Renal cortex interstitium (tissue), 11 donors: ENCODE data around the gene VSX1. TPM values are rescaled to one million over a fixed set of nuclear protein-coding genes. Genes with fewer than 3 reads are reported as not detected.

Source experiments
- DNase-seq, 11 donors: peaks; one replicate each; pipeline ENCODE4 v3.0.0-alpha.2; 2013; ENCODE audit warnings: low read depth in 9 of 11, low spot score in 4 of 11; ENCODE audit errors: extremely low read depth in 1 of 11
- polyA plus RNA-seq, 3 donors: library from polyadenylated mRNA; unstranded; fragments of 120-200 nt; gene quantifications; one replicate each; pipeline ENCODE4 v1.2.1, GENCODE V29; 2013; ENCODE audit not compliant: insufficient read length in 3 of 3

Gene VSX1
- polyA plus RNA-seq, 3 donors = not detected

DNA sequence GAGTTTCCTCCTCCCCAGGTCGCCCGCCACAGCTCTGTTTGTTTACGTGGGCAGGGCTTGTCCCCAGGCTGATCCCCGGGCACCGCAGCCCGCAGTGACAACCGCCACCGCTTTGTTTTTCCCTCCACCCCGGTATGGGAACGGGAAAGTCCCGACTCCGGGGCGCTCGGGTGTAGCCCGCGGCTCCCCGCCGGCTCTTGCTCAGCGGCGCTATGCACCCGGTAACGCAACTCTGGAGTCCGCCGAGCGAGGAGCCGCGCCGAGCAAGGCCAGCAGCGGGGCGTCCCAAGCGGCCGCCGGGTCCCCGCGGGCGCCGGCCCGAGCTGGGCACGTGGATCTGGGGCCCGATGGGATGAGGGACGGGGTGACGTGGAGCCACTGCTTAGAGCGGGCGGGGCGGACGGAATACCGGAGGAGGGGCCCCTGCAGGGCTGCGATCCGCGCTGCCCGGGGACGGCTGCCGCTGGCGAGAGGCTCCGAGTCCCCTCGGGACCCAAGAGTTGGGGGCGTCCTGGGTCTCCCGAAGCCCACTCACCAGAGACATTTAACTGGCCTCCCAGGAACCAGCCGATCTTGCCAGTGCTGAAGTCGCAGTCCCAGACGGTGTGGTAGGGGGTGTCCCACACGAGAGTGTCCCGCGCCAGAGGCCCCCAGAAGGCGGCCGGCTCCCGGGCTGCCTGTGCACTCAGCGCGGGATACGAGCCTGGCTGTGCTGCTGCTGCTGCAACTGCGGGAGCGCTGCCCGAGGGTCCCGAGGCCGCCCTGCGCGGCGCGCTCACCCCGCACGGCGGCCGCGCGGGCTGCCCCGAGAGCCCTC is 24.5 kb downstream of the VSX1 start:
- peak in 1 of 11 donors; percentile 26 for DNase-seq

DNA sequence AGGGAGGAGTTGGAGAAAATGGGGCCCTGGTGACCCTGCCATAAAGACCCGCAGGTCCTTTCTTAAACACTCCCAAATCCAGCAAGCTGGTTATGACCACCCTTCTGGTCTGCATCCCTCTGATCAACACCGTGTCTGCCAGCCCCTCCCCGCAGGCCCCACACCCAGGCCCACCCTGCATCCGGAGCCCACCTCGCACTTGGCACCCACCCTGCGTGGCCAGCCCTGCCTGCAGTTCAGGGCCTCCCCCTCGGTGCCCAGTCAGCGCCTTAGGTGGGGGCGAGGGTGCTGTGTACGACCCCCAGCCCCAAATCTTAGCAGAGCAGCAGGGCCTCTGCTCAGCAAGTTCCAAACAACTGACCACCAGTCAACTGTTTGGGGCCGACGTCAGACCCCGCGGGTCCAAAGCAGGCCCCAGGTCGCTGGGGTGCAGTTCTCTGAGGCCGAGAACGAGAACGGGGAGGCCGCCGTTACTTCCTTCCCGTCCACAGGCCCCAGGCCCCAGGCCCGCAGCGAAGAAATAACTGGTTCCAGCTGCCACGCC is 25.2 kb downstream of the VSX1 start:
- no peak for DNase-seq

DNA sequence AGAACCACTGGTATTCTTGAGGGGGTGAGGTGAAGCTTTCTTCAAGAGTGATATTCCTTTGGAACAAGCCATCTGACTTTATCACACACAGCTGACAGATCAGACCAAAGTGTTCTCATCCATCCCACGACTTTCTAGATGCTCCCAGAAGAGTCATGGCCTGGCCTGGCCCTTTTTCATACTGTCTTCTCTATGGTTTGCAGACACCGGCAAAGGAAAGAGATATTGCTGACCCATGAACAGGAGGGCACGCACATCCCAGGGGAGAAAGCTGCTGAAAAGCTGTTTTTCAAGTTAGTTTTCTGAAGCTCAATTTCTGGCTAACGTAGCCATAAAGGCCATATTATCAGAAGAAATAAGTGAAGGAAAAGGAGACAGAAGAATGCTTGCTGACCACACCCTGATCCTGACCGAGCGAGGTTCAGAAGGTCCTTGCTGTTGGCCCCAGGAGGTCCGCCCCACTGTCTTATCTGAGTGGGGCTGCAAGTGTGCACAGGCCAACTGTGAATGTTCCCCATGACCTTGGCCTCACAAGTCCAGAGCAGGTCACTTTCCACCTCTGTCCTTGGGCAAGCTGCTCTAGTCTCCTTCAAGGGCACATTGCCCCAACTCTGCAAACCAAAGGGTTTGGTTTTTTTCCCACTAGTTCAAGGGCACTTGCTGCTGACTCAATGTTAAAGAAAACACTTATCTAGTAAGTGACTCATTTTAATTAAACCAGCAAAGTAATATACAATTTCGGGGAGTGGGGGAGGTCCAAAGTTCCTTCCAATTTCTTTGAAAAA is 26.0 kb downstream of the VSX1 start:
- no peak for DNase-seq

DNA sequence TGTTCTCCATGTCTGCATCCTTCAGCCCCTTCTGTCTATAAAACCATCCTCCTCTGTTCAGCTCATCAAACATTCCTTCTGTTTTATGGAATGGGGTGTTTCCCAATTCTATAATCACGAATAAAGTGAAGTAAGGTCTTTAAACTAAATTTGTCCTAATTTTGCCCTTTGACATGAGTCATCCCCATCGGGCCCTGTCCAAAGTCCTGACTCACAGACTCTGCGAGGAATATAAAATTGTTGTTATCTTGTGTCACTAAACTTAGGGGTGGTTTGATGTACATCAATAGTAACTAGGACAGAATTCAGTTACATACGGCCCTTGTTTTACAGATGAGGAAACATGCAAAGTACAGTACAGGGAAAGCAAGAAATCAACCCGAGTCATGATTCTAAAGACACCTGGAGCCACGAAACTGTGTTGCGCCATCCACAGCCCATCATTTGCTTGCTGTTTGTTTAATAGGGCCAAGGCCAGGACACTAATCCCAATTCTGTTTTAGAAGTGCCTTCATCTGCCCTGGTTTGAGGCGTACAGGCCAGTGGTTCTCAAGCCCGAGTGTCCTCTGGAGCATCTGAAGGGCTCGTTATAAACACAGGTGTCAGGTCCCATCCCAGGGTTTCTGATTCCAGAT is 26.8 kb downstream of the VSX1 start:
- no peak for DNase-seq

DNA sequence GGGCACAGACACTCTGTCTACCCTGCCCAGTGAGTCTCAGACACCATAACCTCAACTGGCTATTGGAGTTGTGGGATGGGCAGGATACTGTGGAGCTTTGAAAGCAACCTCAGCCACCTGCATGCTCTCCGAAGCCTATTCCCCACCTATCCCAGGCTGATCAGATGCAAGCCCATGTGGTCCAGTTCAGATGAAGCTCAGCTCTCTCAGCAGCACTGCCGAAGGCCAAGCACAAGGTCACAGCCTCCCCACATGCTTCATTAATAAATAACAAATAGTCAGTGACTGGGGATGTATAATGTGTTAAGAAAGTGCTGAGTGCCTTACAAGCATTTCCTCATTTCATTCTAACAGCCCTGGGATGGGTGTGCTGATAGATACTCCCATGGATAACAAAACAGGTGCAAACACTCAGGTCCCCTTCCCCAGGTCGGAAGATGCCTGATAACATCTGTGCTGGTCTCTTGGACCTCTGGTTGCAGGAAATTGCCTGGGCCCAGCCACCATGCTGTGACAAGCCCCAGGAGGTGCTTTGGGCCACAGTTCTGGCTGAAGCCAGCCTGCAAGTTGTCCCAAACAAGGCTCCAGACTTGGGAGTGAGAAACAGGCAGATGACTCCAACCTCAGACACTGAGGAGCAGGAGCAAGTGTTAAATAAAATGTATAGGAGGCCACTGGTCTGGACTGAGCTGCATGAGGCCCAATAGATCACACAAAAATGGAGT is 27.7 kb downstream of the VSX1 start:
- DNase-seq = no peak

DNA sequence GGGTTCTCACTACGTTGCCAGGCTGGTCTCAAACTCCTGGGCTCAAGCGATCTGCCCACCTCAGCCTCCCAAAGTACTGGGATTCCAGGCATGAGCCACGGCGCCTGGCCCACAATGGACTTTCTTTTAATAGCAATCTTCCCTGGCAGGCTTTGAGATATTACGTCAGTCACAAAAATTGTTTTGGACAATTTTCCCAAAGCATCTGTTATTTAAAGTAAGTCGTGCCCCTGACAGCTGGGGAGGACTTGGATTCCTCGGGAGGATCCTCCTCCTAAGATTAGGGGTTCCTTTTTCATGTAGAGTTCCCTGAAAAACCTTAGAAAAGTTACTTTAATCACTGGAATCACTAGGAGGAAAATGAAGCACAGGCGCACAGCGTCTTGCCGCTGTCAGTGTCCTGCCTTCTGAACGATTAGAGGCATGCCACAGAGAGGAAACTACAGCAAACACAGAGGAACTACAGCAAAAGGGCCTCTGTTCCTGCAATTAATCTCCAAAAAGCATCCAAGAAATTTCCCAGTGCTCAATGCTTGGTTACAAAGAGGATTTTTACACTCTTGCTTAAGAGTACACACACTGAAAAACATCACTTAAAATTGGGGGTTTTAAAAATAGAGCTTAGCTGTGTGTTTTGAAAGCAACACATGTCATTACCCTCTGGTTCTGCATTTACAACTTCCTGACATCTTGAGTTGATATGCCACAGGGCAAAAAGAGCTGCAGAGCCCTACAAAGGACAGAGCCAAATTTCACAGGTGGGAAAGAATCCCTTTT is 28.5 kb downstream of the VSX1 start:
- DNase-seq = peak in 1 of 11 donors; percentile 32

DNA sequence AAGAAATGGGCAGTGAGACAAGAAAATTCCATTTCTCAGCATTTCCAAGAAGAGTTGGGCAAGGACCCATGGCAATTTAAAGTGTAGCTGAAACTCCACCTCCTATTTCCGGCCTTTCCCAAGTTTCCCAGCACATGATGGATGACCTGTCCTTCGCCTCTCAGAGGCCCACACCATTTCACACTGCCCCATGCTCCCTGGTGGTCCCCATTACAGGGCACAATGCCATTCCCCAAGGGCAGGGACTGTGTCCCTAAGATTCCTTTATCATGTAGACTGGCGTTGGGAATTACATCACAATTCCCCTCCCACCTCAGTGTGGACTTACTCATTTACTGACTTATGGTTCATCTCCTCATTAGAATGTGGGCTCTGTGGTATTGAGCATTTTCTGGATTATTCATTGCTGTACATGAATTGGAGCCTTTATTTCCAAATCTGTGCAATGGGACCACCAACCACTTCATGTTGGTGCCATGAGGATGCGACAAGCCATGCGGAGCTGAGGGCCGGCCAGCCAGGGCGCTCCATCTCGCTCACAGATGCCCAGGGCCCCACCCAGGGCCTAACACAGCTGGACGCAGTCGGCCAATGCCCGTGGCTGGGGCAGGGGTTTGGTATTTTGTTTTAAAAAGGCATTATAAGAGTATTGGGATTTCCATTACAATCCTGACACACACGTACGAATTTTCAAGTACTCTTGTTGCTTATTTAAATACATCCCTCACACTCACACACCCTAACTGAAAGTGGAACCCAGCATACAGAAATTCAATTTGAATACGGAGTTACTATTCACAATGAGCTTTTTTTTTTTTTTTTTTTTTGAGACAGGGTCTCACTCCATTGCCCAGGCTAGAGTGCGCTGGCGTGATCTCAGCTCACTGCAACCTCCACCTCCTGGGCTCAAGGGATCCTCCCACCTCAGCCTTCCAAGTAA is 29.4 kb downstream of the VSX1 start:
- DNase-seq = no peak

DNA sequence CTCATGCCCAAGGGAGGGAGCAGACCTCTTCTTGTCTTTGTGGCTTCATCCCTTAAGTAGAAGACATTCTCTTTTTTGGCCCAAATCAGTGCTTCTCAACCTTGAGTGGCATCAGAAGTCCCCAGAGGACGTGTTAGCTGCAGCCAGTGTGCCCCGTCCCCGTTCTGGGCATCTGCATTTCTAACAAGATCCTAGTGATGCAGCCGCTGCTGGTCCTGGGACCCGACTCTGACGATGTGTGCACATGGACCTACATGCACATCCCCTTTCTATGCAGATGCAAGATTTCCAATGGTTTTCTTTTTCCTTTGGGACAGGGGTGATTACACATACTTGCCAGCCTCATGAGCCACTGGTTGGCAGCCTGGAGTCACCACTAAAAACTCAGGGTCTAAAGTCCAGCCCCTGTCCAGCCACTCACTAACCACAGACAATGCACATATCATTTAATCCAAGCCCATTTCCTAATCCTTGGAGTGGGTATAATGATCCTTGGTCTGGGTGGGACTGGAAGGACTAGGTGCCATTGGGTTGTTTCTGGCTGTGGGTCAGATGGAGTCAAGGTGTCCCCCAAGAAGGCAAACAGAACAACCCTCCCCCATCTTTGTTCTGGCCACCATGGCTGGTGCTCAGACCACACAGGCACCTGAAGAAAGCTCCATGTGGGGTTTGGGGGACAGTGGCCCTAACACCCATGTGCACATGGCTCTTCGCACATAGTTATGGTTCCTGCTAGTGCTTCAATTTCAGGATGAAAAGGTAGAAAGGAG is 30.4 kb downstream of the VSX1 start:
- DNase-seq = no peak

DNA sequence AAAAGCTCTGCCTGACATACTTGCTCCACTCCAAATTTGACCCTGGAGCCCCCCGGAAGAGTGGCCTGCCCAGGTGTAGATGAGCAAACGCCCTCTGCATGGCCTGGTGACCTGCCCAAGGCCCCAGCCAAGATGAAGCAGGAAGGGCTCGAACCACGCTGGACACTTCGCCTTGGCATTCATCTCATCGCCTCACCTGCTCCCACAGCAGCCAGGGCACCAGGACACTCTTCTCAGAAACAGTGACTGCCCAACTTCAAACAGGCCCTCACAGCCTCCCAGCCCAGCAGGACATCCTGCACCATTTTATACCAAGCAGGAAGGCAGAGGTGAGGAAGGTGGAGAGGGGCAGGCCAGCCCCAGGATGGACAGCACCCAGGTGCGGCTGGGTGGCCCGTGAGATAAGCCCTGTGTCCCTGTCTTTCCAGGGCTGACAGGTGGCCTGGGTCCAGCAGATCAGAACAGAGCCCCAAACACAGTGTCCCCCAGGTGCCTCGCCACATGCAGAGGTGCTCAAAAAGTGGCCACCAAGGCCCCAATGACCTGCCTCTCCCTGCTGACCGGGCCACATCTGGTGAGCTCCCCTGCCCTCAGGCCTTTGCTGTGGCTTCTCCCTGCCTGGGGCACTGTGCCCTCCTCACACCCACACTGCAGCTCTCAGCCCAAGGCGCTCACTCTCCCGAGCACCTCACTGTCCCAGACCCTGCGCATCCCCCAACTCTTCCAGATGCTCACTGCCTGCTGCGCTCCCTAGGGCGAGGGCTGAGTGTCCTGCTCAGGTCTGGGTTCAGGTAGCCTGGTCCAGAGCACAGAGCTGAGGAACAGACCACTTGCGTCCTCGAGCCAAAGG is 31.2 kb downstream of the VSX1 start:
- DNase-seq = no peak

DNA sequence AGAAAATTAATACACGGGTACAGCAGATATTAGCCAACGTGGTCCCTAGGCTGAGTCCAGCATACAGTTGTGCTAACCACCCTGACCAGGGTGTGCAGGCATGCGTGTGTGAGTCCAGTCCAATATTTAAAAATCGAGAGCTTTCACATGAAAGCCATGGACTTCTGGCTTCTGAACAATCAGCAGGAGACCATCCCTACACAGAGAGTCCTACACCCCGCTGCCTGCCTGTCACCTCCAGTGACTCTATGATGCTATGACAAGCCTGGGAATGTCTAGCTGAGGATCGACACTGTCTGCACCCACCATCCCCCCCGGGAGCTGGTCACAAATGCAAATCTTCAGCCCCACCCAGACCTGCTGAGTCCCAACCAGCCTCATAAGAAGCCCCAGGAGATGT is 31.9 kb downstream of the VSX1 start:
- DNase-seq = no peak

DNA sequence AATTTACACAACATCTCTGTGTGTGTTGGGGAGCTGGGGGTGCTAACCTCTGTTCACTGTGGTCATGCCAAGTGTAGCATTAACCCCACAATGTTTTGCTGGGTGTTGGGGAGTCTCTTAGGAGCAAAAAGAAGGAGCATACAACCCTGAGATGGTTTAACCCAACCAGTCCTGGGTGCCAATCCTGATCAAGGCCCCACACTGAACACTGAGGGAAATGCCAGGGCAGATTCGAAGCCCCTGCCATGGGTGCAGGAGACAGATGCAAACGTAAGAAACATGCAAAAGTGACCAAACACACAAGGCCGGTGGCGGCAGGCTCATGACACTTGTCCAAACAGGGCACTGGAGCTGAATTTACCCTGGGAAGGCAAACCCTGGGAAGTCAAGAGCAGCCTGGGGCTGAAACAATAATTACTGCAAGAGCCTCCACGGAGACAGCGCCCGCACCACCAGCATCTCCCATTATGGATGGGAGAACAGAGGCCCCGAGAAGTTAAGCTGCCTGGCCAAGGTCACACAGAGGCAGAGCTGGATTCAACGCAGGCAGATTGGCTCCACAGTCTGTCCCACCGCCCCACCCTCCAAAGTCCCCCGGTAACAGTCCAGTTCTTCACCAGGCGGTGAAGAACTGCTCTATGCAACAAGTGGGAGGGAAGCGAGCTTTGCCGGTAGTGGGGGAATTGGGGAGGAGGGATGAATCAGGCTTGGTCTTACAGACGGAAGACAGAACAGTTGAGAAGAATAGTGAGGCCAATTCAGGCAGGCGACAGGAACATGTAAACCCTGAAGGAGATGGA is 32.5 kb downstream of the VSX1 start:
- DNase-seq = no peak

DNA sequence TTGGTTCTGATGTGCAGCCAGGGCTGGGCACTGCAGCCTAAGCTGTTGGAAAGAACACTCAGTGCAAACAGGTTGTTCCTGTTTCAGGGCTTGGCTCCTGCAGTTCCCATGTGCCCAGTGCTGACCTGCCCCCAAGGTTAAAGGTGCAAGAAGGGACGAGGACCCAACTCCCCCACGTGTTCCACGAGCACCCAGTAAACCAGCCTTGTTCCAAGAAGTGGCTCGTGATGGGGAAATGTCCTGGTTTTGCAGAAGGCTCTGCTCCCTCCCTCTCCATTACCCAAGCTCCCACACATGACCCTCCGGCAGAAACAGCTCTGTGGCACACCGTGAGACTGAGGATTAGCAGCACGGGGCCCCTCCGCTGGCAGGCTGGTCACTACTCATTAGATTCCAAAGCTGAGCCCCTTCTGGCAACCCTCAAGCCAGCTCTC is 33.4 kb downstream of the VSX1 start:
- no peak for DNase-seq

DNA sequence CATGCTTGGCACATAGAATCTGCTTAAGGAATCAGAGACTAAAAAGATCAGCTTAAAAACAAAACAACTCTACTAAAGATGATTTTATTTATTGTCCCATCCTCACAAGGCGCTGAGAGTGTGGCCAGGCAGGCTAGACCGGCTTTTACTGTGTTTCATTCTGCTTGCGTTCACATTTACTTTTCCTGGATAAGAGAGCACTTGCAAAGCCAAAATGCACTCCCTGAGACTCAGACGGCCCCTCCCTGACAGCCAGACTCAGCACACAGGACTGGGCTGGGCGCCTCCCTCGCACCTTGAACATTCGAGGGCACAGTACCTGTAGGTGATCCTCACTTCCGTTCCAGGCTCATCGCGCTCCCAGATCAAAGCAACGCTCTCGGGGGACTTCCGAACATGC is 34.2 kb downstream of the VSX1 start:
- no peak for DNase-seq

DNA sequence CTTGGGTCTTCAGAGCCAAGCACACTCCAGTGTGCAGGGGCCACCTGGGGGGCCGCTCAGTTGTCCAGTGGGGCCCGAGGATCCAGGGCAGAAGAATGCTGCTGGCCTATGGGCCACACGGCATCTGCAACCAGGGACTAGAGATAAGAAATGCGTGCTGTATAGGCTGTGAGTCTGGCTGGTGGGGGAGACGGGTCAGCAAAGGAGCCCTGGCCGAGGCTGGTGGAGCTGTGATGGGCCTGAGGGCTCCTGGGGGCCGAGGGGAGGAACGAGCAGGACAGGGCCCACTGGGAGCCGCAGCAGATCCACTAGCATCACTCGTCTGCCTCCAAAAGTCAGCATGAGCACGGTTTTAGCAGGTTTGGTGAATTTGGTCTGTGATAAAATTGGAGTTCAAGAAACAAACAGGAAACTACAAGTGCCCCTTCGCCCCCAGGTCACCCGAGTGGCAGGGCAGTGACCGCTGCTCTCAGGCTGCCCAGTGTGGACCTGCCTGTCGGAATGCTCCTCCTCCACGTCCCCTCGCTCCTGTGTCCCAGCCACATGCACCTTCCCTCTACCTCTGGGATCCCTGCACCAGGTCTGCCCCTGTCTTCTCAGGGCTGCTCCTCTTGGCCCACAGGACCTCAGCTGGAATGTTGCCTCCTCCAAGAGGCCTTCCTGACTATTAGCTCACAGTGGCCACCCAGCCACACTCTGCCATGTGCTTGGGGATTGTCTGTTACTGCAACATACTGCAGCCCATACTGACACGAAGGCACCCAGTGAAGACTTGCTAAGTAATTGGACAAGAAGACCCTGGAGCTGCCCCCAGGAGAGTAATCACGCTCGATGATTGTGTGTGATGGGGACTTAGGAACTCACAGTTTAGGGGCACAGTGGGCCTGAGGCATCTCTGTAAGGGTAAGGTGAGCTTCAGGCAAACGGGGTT is 34.9 kb downstream of the VSX1 start:
- no peak for DNase-seq
